Esophagus muscularis mucosa (tissue), 4 donors: ENCODE measurements around the gene TMEM186.

Source experiments
- EP300 ChIP-seq: sonication (generic); formaldehyde crosslinking; IDR thresholded peaks from one replicate; pipeline ENCODE4 v1.6.1; 2017; ENCODE audit warnings: antibody characterized with exemption
- POLR2A ChIP-seq: fragments of 450-650 bp; IDR thresholded peaks from one replicate; pipeline ENCODE4 v1.6.1; 2017; ENCODE audit warnings: antibody characterized with exemption, moderate library complexity, mild to moderate bottlenecking, low read depth
- TF ChIP-seq, protein P1 (sequence below), 3 experiments: fragments of 200-600 bp in 2 of 3; fragments of 450-650 bp in 1 of 3; sonication (generic) in 2 of 3; IDR thresholded peaks; one replicate each; pipeline ENCODE4 v1.5.1; 2017 to 2019; ENCODE audit warnings: antibody characterized with exemption in 3 of 3, mild to moderate bottlenecking in 2 of 3, moderate library complexity in 1 of 3

DNA sequence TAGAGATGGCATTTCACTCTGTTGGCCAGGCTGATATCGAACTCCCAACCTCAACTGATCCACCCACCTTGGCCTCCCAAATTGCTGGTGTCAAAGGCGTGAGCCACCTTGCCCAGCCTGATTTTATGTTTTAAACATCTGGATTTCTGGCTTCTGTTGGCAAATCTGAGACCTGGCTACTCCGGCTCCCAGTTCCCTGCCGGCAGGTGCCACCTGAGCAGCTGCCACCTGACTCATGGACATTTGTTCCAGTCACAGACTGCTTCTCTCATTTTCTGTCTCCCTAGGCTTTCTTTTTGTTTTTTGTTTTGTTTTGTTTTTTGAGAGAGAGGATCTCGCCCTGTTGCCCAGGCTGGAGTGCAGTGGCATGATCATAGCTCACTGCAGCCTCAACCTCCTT, 9.8 kb upstream of the TMEM186 start:
- TF ChIP-seq, protein P1, sequence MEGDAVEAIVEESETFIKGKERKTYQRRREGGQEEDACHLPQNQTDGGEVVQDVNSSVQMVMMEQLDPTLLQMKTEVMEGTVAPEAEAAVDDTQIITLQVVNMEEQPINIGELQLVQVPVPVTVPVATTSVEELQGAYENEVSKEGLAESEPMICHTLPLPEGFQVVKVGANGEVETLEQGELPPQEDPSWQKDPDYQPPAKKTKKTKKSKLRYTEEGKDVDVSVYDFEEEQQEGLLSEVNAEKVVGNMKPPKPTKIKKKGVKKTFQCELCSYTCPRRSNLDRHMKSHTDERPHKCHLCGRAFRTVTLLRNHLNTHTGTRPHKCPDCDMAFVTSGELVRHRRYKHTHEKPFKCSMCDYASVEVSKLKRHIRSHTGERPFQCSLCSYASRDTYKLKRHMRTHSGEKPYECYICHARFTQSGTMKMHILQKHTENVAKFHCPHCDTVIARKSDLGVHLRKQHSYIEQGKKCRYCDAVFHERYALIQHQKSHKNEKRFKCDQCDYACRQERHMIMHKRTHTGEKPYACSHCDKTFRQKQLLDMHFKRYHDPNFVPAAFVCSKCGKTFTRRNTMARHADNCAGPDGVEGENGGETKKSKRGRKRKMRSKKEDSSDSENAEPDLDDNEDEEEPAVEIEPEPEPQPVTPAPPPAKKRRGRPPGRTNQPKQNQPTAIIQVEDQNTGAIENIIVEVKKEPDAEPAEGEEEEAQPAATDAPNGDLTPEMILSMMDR (IDR thresholded peaks at IDR 0.05), result no peak
- TF ChIP-seq EP300 (no peak), POLR2A (no peak)
